Osteoblast (primary cell): ENCODE results near the gene UPB1. TPM values are rescaled to one million over a fixed set of nuclear protein-coding genes. Genes with fewer than 3 reads are reported as not detected.

Source experiments
- DNase-seq: peaks from one replicate; pipeline ENCODE4 v3.0.0; 2011; ENCODE audit warnings: low spot score, mixed read lengths; ENCODE audit not compliant: insufficient read length; ENCODE audit errors: missing footprints
- H2AFZ ChIP-seq: 2 replicates; pipeline ENCODE4 v1.6.0; 2011; ENCODE audit warnings: mild to moderate bottlenecking, low read length
- H3K27ac ChIP-seq: 2 replicates; pipeline ENCODE4 v1.5.1; 2011; ENCODE audit warnings: mild to moderate bottlenecking, low read depth, low read length, moderate library complexity
- H3K27me3 ChIP-seq: 2 replicates; pipeline ENCODE4 v1.6.0; 2012; ENCODE audit warnings: mild to moderate bottlenecking, control low read depth, inconsistent platforms, low read length, moderate library complexity; ENCODE audit not compliant: insufficient read depth
- H3K36me3 ChIP-seq: 2 replicates; pipeline ENCODE4 v1.5.1; 2011; ENCODE audit warnings: mild to moderate bottlenecking, low read length, control low read depth, moderate library complexity; ENCODE audit not compliant: insufficient read depth
- H3K4me1 ChIP-seq: 2 replicates; pipeline ENCODE4 v1.5.1; 2011; ENCODE audit warnings: mild to moderate bottlenecking, low read length, control low read depth, moderate library complexity; ENCODE audit not compliant: insufficient read depth
- H3K4me2 ChIP-seq: 2 replicates; pipeline ENCODE4 v1.6.0; 2011; ENCODE audit warnings: mild to moderate bottlenecking, low read length; ENCODE audit not compliant: insufficient read depth
- H3K4me3 ChIP-seq: fragments of 200-600 bp; sonication (generic); 3 replicates; pipeline ENCODE4 v1.5.1; 2012; ENCODE audit warnings: mild to moderate bottlenecking, low read length, inconsistent platforms; ENCODE audit not compliant: insufficient read depth
- H3K79me2 ChIP-seq: 2 replicates; pipeline ENCODE4 v1.6.0; 2012; ENCODE audit warnings: mild to moderate bottlenecking, low read length, control low read depth, inconsistent platforms; ENCODE audit not compliant: insufficient read depth
- H3K9me3 ChIP-seq: 2 replicates; pipeline ENCODE4 v1.5.1; 2011; ENCODE audit warnings: low read depth, low read length, control low read depth
- H4K20me1 ChIP-seq: 2 replicates; pipeline ENCODE4 v1.6.0; 2012; ENCODE audit warnings: mild to moderate bottlenecking, low read length, control low read depth; ENCODE audit not compliant: insufficient read depth
- total RNA-seq: library from RNA; depleted of rRNA; stranded (reverse); fragments of >200 nt; gene quantifications from 2 replicates; pipeline ENCODE4 v1.2.3, GENCODE V29; 2012
- TF ChIP-seq, protein P1 (sequence below): IDR thresholded peaks from 2 replicates; pipeline ENCODE4 v1.5.1; 2011; ENCODE audit warnings: mild to moderate bottlenecking, low read depth, low read length, moderate library complexity; ENCODE audit errors: extremely low read depth

UPB1 gene
- total RNA-seq, 1 donor = under 0.01 TPM

DNA sequence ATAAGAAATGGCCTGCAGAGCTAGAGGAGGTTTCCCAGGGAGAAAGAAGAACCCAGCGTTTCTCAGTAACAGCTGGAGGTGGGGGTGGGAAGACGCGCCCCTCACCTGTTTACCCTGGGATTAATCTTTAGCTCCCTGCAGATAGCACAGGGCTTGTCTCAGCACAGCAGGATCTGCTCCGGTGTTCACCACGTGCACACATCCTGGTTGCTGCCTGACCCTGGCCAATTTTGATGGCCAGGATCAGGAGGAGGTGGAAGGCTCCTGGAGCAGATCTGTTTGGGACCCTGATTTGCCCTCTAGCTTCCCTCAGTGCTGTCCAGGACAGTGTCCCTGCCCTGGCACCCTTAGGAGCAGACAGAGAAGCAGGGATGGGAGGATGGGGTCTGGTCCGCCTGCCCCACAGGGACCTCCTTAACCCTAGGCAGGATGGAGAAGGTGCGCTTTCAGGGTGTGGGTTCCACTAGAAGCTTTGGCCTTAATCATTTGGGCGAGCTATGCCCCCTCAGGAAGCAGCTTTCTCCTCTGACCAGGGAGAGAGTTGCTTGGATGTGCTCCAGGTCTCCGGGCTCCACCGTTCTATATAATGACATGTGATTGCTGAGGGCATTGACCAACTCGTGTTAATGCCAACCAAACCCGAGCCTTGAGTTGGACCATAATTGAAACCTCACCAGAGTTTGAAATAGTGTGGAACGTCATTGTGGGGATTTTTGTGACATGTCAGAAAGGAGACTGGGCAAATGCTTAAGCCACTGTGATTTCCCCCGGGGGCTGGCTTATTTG is 19.3 kb downstream of the UPB1 start:
- Histone ChIP-seq H3K36me3 (no peaks in the 10 kb centered on the region), H4K20me1 (no peaks in the 10 kb centered on the region), H3K4me3 (no peak overlapping the region), H3K27me3 (peaks cover 28% of the 10 kb centered on the region), H3K79me2 (no peaks in the 10 kb centered on the region), H3K27ac (no peak overlapping the region), H3K4me2 (no peak overlapping the region), H2AFZ (no peak overlapping the region), H3K9me3 (no peaks in the 10 kb centered on the region), H3K4me1 (peaks cover 22% of the 10 kb centered on the region)
- peak; percentile 51 for DNase-seq
- TF ChIP-seq, protein P1, sequence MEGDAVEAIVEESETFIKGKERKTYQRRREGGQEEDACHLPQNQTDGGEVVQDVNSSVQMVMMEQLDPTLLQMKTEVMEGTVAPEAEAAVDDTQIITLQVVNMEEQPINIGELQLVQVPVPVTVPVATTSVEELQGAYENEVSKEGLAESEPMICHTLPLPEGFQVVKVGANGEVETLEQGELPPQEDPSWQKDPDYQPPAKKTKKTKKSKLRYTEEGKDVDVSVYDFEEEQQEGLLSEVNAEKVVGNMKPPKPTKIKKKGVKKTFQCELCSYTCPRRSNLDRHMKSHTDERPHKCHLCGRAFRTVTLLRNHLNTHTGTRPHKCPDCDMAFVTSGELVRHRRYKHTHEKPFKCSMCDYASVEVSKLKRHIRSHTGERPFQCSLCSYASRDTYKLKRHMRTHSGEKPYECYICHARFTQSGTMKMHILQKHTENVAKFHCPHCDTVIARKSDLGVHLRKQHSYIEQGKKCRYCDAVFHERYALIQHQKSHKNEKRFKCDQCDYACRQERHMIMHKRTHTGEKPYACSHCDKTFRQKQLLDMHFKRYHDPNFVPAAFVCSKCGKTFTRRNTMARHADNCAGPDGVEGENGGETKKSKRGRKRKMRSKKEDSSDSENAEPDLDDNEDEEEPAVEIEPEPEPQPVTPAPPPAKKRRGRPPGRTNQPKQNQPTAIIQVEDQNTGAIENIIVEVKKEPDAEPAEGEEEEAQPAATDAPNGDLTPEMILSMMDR = no peak

DNA sequence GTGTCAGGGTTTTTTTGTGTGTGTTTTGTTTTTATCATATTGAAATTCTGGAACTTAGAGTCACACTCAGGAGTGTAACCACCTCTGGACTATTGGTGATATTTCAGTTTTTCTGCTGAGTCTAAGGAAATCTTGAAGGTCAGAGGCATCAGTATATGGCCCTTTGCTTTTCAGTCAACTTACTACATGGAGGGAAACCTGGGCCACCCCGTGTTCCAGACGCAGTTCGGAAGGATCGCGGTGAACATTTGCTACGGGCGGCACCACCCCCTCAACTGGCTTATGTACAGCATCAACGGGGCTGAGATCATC is 19.9 kb downstream of the UPB1 start:
- DNase-seq = no peak

DNA sequence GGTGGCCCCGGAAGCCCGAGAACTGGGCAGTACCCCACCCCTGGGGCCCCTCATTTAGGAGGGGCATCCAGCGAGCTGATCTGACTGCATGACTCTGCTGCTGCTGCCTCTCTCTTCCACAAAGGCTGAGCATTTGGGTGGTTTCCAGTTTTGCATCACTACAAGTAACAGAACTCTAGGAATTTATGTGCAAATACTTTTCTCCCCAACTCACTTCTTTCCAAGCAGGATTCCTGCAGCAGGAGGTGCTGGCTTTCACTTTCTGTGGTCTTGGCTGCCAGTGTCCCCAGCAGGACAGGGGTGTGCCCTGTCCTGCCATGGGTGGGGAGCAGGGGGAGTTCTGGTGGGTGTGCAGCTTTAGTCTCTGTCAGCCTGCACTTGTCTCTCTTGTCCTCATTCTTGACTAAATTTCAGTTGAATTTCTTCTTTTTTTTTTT is 21.2 kb downstream of the UPB1 start:
- peak overlapping the region; percentile 70 for H2AFZ ChIP-seq
- peaks cover 30% of the 10 kb centered on the region for H3K27me3 ChIP-seq
- H4K20me1 ChIP-seq = no peaks in the 10 kb centered on the region
- H3K4me1 ChIP-seq = peaks cover 13% of the 10 kb centered on the region
- DNase-seq = peak; percentile 96
- no peaks in the 10 kb centered on the region for H3K9me3 ChIP-seq
- H3K4me2 ChIP-seq = peak overlapping the region; percentile 78
- no peak overlapping the region for H3K27ac ChIP-seq
- H3K36me3 ChIP-seq = no peaks in the 10 kb centered on the region
- H3K4me3 ChIP-seq = peak overlapping the region; percentile 55
- H3K79me2 ChIP-seq = no peaks in the 10 kb centered on the region
- TF ChIP-seq, protein P1 = no peak

More for the DNA sequence above, 19.9 kb downstream of the UPB1 start:
- Histone ChIP-seq H4K20me1 (no peaks in the 10 kb centered on the region), H3K27me3 (peaks cover 30% of the 10 kb centered on the region), H3K79me2 (no peaks in the 10 kb centered on the region), H3K27ac (no peak overlapping the region), H3K4me3 (no peak overlapping the region), H3K9me3 (no peaks in the 10 kb centered on the region), H3K36me3 (no peaks in the 10 kb centered on the region), H2AFZ (no peak overlapping the region), H3K4me2 (no peak overlapping the region), H3K4me1 (peaks cover 22% of the 10 kb centered on the region)
- TF ChIP-seq, protein P1 = no peak

DNA sequence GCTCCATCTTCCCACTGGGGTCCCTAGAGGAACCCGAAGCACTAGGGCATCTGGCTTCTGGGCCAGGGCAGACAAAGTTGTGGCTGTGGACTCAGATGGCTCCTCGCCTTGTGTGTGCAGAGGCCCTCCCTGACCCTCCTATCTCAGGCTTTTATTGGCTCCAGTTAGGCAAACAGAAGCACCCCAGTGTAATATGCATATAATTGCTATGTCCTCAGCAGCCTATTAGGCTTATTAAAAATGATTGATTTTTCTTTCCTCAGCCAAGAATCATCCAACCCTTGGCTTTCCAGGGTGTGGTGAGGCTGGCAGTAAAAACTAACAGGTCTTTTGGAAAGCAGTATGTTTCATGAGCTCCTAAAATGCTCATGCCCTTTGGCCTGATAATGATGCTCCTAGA is 22.3 kb downstream of the UPB1 start:
- Histone ChIP-seq H3K79me2 (no peaks in the 10 kb centered on the region), H2AFZ (no peak overlapping the region), H3K4me2 (no peak overlapping the region), H3K27ac (no peak overlapping the region), H3K27me3 (peaks cover 29% of the 10 kb centered on the region), H3K4me1 (peaks cover 11% of the 10 kb centered on the region), H4K20me1 (no peaks in the 10 kb centered on the region), H3K4me3 (no peak overlapping the region), H3K36me3 (no peaks in the 10 kb centered on the region), H3K9me3 (no peaks in the 10 kb centered on the region)
- peak; percentile 41 for DNase-seq
- TF ChIP-seq, protein P1 = no peak
